Measurements from ENCODE around the gene CTNNA3. TPM values are rescaled to one million over a fixed set of nuclear protein-coding genes. Genes with fewer than 3 reads are reported as not detected.

The CTNNA3 gene
- polyA plus RNA-seq, 1 experiment, result 0.26 TPM

DNA sequence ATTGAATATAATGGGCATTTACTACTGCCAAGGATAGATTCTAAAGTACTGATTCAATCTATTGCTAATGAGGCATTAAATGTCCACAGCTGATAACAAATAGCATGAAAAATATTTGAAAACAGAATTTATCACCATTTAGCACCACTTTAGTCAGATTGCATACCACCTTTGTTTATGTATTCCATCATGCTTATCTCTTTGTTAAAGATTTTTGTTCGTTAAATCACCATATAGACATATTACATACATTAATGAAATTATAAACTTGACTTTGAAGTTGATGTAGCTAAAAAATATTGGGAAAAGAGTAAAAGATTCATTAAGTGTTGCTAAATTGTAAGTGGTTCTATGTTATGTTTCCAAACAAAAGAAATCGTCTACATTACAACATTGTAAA is 1022.9 kb downstream of the CTNNA3 start:
- TF ChIP-seq, protein P1, sequence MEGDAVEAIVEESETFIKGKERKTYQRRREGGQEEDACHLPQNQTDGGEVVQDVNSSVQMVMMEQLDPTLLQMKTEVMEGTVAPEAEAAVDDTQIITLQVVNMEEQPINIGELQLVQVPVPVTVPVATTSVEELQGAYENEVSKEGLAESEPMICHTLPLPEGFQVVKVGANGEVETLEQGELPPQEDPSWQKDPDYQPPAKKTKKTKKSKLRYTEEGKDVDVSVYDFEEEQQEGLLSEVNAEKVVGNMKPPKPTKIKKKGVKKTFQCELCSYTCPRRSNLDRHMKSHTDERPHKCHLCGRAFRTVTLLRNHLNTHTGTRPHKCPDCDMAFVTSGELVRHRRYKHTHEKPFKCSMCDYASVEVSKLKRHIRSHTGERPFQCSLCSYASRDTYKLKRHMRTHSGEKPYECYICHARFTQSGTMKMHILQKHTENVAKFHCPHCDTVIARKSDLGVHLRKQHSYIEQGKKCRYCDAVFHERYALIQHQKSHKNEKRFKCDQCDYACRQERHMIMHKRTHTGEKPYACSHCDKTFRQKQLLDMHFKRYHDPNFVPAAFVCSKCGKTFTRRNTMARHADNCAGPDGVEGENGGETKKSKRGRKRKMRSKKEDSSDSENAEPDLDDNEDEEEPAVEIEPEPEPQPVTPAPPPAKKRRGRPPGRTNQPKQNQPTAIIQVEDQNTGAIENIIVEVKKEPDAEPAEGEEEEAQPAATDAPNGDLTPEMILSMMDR (IDR thresholded peaks at IDR 0.05; ENCODE audit: low read depth, low read length), result no peak
- POLR2A ChIA-PET, result no interaction called here
- CTCF ChIA-PET, result no interaction called here
- Histone ChIP-seq H3K27me3 (ENCODE audit: control insufficient read depth, insufficient read depth, low read length) (no peaks in the 10 kb centered on the region), H3K4me3 (ENCODE audit: low read depth, low read length) (no peak overlapping the region), H3K9me3 (ENCODE audit: control insufficient read depth, insufficient read depth, low read length) (no peaks in the 10 kb centered on the region), H3K27ac (ENCODE audit: low read depth, low read length) (no peak overlapping the region)
- no peak for DNase-seq (ENCODE audit: low read depth, low spot score)

DNA sequence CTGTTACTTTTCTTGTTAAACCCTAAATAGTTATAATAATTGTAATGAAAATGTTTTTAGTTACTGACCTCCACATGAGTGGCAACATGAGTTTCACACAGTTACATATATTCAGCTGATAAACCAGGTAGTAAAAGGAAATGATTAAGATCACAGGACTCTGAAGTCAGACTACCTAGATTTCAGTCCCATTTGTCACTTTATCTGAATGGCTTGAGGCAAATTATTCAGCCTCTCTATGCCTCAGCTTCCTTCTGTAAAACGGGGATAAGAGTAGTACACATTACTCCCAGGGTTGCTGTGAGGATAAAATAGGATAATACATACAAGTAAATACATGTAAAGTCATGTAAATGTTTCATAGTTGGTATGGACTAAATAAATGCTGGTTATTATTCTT is 1024.4 kb downstream of the CTNNA3 start:
- ChIA-PET POLR2A (no interaction called here), CTCF (no interaction called here)
- Histone ChIP-seq H3K27me3 (ENCODE audit: control insufficient read depth, insufficient read depth, low read length) (no peaks in the 10 kb centered on the region), H3K9me3 (ENCODE audit: control insufficient read depth, insufficient read depth, low read length) (no peaks in the 10 kb centered on the region), H3K4me3 (ENCODE audit: low read depth, low read length) (no peak overlapping the region), H3K27ac (ENCODE audit: low read depth, low read length) (no peak overlapping the region)
- TF ChIP-seq, protein P1 (IDR thresholded peaks at IDR 0.05; ENCODE audit: low read depth, low read length), result no peak
- DNase-seq (ENCODE audit: low read depth, low spot score), result no peak

DNA sequence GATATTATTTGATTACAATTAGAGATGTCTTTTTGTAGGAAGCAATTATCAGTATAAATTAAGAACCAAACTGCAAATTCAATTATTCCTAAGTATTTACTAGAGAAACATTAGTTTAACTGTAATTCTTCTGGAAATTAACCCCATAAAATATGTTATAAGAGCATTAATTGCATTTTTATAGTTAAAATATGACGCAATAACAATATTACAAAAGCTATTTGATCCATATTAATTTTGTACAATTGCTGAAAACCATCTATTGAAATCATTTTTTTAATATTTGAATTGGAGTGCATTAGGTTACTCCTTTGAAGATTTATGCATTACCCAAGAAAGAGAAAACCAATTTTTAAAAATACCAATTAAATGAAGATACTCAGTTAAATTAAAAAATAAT is 1024.9 kb downstream of the CTNNA3 start:
- Histone ChIP-seq H3K27ac (ENCODE audit: low read depth, low read length) (no peak overlapping the region), H3K4me3 (ENCODE audit: low read depth, low read length) (no peak overlapping the region), H3K27me3 (ENCODE audit: control insufficient read depth, insufficient read depth, low read length) (no peaks in the 10 kb centered on the region), H3K9me3 (ENCODE audit: control insufficient read depth, insufficient read depth, low read length) (no peaks in the 10 kb centered on the region)
- DNase-seq (ENCODE audit: low read depth, low spot score), result no peak
- TF ChIP-seq, protein P1 (IDR thresholded peaks at IDR 0.05; ENCODE audit: low read depth, low read length), result no peak
- POLR2A ChIA-PET, result no interaction called here
- CTCF ChIA-PET, result no interaction called here

DNA sequence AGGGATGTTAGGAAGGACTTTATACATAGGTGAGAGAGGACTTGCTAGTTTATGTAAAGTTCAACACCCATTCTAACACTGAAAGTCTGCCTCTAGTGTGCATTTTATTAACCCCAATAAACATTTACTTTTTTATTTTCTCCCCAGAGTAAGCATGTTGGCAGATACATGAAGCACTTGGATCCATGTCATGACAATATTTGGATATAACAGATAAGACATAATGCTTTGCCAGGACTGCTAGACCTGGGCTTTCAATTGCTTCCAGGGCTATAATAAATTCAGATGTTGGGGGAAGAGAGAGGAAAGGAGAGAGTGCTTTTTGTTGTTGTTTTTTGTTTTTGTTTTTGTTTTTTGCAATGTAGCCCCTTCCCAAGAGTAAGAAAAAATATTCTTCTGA is 1039.5 kb downstream of the CTNNA3 start:
- no peak overlapping the region for H3K27ac ChIP-seq (ENCODE audit: low read depth, low read length)
- H3K27me3 ChIP-seq (ENCODE audit: control insufficient read depth, insufficient read depth, low read length), result no peaks in the 10 kb centered on the region
- POLR2A ChIA-PET, result no interaction called here
- DNase-seq (ENCODE audit: low read depth, low spot score), result no peak
- TF ChIP-seq, protein P1 (IDR thresholded peaks at IDR 0.05; ENCODE audit: low read depth, low read length), result no peak
- CTCF ChIA-PET, result no interaction called here
- peaks cover 3% of the 10 kb centered on the region; the same call in 1 of the 2 replicates for H3K9me3 ChIP-seq (ENCODE audit: control insufficient read depth, insufficient read depth, low read length)
- no peak overlapping the region for H3K4me3 ChIP-seq (ENCODE audit: low read depth, low read length)

DNA sequence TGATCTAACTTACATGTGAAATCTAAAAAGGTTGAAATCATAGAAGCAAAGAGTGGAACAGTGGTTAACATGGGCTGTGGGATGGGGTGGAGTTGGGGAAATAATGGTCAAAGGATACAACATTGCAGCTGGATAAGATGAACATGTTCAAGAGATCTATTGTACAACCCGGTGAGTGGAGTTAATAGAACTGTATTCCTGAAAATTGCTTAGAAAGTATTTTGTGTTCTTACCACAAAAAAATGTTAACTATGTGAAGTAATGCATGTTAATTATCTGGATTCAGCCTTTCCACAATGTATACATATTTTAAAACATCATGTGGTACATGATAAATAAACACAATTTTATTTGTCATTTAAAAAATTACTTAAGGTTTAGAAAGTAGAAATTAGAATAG is 1041.1 kb downstream of the CTNNA3 start:
- H3K4me3 ChIP-seq (ENCODE audit: low read depth, low read length), result no peak overlapping the region
- POLR2A ChIA-PET, result no interaction called here
- H3K27ac ChIP-seq (ENCODE audit: low read depth, low read length), result no peak overlapping the region
- CTCF ChIA-PET, result no interaction called here
- H3K9me3 ChIP-seq (ENCODE audit: control insufficient read depth, insufficient read depth, low read length), result peaks cover 7% of the 10 kb centered on the region; the same call in 1 of the 2 replicates
- TF ChIP-seq, protein P1 (IDR thresholded peaks at IDR 0.05; ENCODE audit: low read depth, low read length), result no peak
- DNase-seq (ENCODE audit: low read depth, low spot score), result no peak
- no peaks in the 10 kb centered on the region for H3K27me3 ChIP-seq (ENCODE audit: control insufficient read depth, insufficient read depth, low read length)
